ENCODE measurements around the gene KCNQ5. TPM values are rescaled to one million over a fixed set of nuclear protein-coding genes. Genes with fewer than 3 reads are reported as not detected.

The KCNQ5 gene
- total RNA-seq, 1 donor from 2014 or later: 3.9 TPM

DNA sequence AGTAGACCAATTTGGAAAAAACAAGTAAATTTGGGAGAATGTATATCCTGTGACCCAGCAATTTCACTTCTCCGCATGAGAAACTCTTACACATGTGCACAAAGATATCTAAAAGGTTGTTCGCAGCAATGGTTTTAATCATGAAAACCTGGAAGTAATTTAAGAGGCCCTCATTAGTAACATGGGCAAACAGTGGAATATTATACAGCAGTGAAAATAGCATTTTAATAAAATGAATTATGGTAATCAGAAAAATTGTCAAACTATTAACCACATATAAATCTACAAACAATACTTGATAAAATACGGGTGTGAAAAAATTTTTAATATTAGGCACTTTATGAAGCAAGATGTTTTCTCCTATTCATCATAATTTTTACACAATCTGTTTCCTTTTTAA lies 74.2 kb downstream of the KCNQ5 start:
- H3K9me3 ChIP-seq: no peaks in the 10 kb centered on the region
- no peaks in the 10 kb centered on the region for H3K36me3 ChIP-seq
- H3K4me3 ChIP-seq: no peak overlapping the region
- H3K27me3 ChIP-seq: no peaks in the 10 kb centered on the region
- TF ChIP-seq POLR2AphosphoS5 (IDR thresholded peaks at IDR 0.05; ENCODE audit: insufficient read depth in 1 of 2, low read depth in 1 of 2): no peak
- no peak for TF ChIP-seq CTCF (IDR thresholded peaks at IDR 0.05)
- TF ChIP-seq POLR2A (IDR thresholded peaks at IDR 0.05): no peak
- H3K4me1 ChIP-seq: no peaks in the 10 kb centered on the region
- no peak overlapping the region for H3K27ac ChIP-seq
- no peak for DNase-seq (ENCODE audit: extremely low spot score in 2 of 2)
- intact Hi-C loops (cut with DNase I): no loop called here

DNA sequence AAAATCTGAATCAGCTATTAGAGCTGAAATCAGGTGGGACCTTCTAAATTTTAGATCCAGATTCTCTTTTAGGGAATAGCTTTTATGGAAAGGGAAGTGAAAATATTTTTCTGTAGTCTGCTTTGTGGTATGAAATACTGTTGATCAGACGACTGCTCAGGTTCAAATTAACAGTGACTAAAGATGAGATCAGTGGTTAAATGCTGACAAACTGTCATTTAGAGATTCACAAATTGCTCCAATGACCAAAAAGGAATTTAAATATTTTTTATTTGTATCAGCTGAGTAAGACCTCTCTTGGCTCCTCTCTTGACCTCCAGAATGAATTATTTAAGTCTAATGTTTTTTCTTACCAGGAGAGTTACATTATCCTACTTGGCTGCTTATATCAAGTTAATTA lies 77.3 kb downstream of the KCNQ5 start:
- H3K36me3 ChIP-seq: no peaks in the 10 kb centered on the region
- TF ChIP-seq CTCF (IDR thresholded peaks at IDR 0.05): no peak
- no peak for TF ChIP-seq POLR2AphosphoS5 (IDR thresholded peaks at IDR 0.05; ENCODE audit: insufficient read depth in 1 of 2, low read depth in 1 of 2)
- H3K4me1 ChIP-seq: no peaks in the 10 kb centered on the region
- H3K9me3 ChIP-seq: no peaks in the 10 kb centered on the region
- H3K27me3 ChIP-seq: no peaks in the 10 kb centered on the region
- intact Hi-C loops (cut with DNase I): no loop called here
- no peak overlapping the region for H3K4me3 ChIP-seq
- no peak overlapping the region for H3K27ac ChIP-seq
- DNase-seq (ENCODE audit: extremely low spot score in 2 of 2): no peak

DNA sequence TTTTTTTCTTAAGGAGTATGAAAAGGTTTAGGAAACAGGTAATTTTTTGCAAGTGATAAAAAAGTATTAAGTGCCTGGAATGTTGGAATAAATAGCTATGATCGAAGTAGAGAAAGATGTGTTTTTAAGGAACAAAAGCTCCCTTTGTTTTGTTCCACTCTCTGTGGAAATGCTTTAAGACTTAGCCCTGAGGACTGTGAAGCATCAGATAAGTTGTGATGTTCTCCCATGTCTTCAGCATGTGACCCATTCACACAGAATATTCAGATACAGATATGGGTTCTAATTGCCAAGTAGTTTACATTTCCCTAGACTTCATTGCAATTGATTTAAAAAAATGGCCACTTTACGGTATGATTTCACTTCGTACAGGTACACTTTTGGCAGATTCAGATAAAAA lies 80.6 kb downstream of the KCNQ5 start:
- no peak for DNase-seq (ENCODE audit: extremely low spot score in 2 of 2)
- H3K9me3 ChIP-seq: no peaks in the 10 kb centered on the region
- no peaks in the 10 kb centered on the region for H3K36me3 ChIP-seq
- intact Hi-C loops (cut with DNase I): no loop called here
- no peak for TF ChIP-seq CTCF (IDR thresholded peaks at IDR 0.05)
- TF ChIP-seq POLR2AphosphoS5 (IDR thresholded peaks at IDR 0.05; ENCODE audit: insufficient read depth in 1 of 2, low read depth in 1 of 2): no peak
- TF ChIP-seq POLR2A (IDR thresholded peaks at IDR 0.05): no peak
- H3K27me3 ChIP-seq: no peaks in the 10 kb centered on the region
- H3K4me1 ChIP-seq: no peaks in the 10 kb centered on the region
- H3K4me3 ChIP-seq: no peak overlapping the region
- no peak overlapping the region for H3K27ac ChIP-seq

- Histone ChIP-seq H3K36me3 (no peaks in the 10 kb centered on the region), H3K9me3 (no peaks in the 10 kb centered on the region), H3K27ac (no peak overlapping the region), H3K27me3 (no peaks in the 10 kb centered on the region), H3K4me3 (no peak overlapping the region), H3K4me1 (no peaks in the 10 kb centered on the region)
- TF ChIP-seq CTCF (IDR thresholded peaks at IDR 0.05) (no peak), POLR2AphosphoS5 (IDR thresholded peaks at IDR 0.05; ENCODE audit: insufficient read depth in 1 of 2, low read depth in 1 of 2) (no peak), POLR2A (IDR thresholded peaks at IDR 0.05) (no peak)
- intact Hi-C loops (cut with DNase I): no loop called here
- DNase-seq (ENCODE audit: extremely low spot score in 2 of 2): no peak
Measured at GRCh38 chr6:72703093-72703492, 81.2 kb downstream of the KCNQ5 start.

DNA sequence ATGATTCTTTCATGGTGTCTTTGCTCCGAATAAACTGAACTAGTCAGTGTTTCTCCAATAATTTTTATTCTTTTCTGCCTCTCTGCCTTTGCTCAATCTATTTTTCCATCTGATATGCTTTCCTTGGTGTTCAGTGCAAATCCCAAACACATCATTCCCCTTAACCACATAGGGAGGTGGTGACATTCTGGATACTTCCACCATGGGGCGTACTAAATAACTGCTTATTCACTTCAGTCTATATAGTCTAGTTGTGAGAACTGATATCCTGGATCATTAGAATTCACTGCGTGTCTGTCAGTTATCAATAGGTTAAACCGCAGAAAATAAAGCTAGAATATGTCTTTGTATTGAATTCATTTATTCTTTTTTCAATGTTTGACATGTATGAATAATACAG lies 83.1 kb downstream of the KCNQ5 start:
- no peak overlapping the region for H3K4me3 ChIP-seq
- TF ChIP-seq POLR2A (IDR thresholded peaks at IDR 0.05) (no peak), CTCF (IDR thresholded peaks at IDR 0.05) (no peak), POLR2AphosphoS5 (IDR thresholded peaks at IDR 0.05; ENCODE audit: insufficient read depth in 1 of 2, low read depth in 1 of 2) (no peak)
- no peaks in the 10 kb centered on the region for H3K27me3 ChIP-seq
- DNase-seq (ENCODE audit: extremely low spot score in 2 of 2): no peak
- H3K4me1 ChIP-seq: no peaks in the 10 kb centered on the region
- intact Hi-C loops (cut with DNase I): no loop called here
- no peaks in the 10 kb centered on the region for H3K9me3 ChIP-seq
- H3K36me3 ChIP-seq: no peaks in the 10 kb centered on the region
- no peak overlapping the region for H3K27ac ChIP-seq

All from vagina (tissue), 2 donors.